Common myeloid progenitor, CD34-positive (primary cell): ENCODE measurements around the gene ZFP14.

ENCODE experiments used
- CTCF ChIA-PET: fragments of 350-600 bp; sonication (Branson Sonifier 250); formaldehyde crosslinking; loops from one replicate; lab custom pipeline; 2021; ENCODE audit warnings: antibody characterized with exemption; lab: Charles Lee
- POLR2A ChIA-PET: fragments of 350-600 bp; sonication (Branson Sonifier 250); formaldehyde crosslinking; loops from one replicate; lab custom pipeline; 2021; ENCODE audit warnings: antibody characterized with exemption; lab: Charles Lee
- DNase-seq, 3 donors: peaks; one replicate each; pipeline versions ENCODE4 v3.0.0 to v3.0.0-alpha.2; 2013
- H3K27ac ChIP-seq, 2 experiments: 1 replicate in 1 of 2; 2 replicates in 1 of 2; pipeline ENCODE4 v1.7.0; 2013; ENCODE audit warnings: inconsistent platforms in 2 of 2, low read length in 2 of 2, mild to moderate bottlenecking in 2 of 2, low read depth in 1 of 2, moderate library complexity in 1 of 2; ENCODE audit not compliant: severe bottlenecking in 2 of 2, insufficient read depth in 1 of 2, poor library complexity in 1 of 2
- H3K27me3 ChIP-seq, 5 experiments: replicated peaks in 2 of 5; 1 replicate in 3 of 5; 2 replicates in 2 of 5; pipeline versions ENCODE4 v1.6.1 to v1.7.0; 2013; ENCODE audit warnings: low read length in 4 of 5, mild to moderate bottlenecking in 2 of 5, moderate library complexity in 2 of 5, inconsistent platforms in 1 of 5; ENCODE audit not compliant: insufficient read depth in 5 of 5, control insufficient read depth in 4 of 5
- H3K36me3 ChIP-seq, 4 experiments: 1 replicate in 2 of 4; 2 replicates in 2 of 4; pipeline versions ENCODE4 v1.6.1 to v1.7.0; 2013; ENCODE audit warnings: low read length in 3 of 4, control low read depth in 1 of 4, mild to moderate bottlenecking in 1 of 4; ENCODE audit not compliant: control insufficient read depth in 4 of 4, insufficient read depth in 4 of 4
- H3K4me1 ChIP-seq, 4 experiments: 1 replicate in 3 of 4; 2 replicates in 1 of 4; pipeline versions ENCODE4 v1.6.1 to v1.7.1; 2013; ENCODE audit warnings: low read length in 3 of 4, mild to moderate bottlenecking in 3 of 4, control low read depth in 1 of 4, inconsistent platforms in 1 of 4, moderate library complexity in 1 of 4; ENCODE audit not compliant: control insufficient read depth in 4 of 4, insufficient read depth in 4 of 4; ENCODE audit errors: control extremely low read depth in 1 of 4
- H3K4me3 ChIP-seq, 7 experiments: 1 replicate in 4 of 7; 2 replicates in 3 of 7; pipeline versions ENCODE4 v1.5.1 to v1.7.0; 2013; ENCODE audit warnings: mild to moderate bottlenecking in 7 of 7, low read length in 6 of 7, moderate library complexity in 6 of 7, inconsistent platforms in 2 of 7, low read depth in 2 of 7, control low read depth in 1 of 7; ENCODE audit not compliant: insufficient read depth in 4 of 7, control insufficient read depth in 1 of 7; ENCODE audit errors: extremely low read depth in 1 of 7
- H3K9me3 ChIP-seq, 5 experiments: 1 replicate in 4 of 5; 2 replicates in 1 of 5; pipeline versions ENCODE4 v1.6.1 to v1.7.1; 2013; ENCODE audit warnings: low read length in 4 of 5, mild to moderate bottlenecking in 2 of 5, inconsistent platforms in 1 of 5, low read depth in 1 of 5, moderate library complexity in 1 of 5; ENCODE audit not compliant: control insufficient read depth in 4 of 5, insufficient read depth in 2 of 5; ENCODE audit errors: control extremely low read depth in 1 of 5
- WGBS: methylation state at CpG from one replicate; pipeline ENCODE4 v1.1.5; 2013; ENCODE audit not compliant: insufficient coverage; 5-methylcytosine and 5-hydroxymethylcytosine counted together

ZFP14 gene

GRCh38 chr19:36379510-36379819 lies 464 bp upstream of the ZFP14 start:
- peaks cover 2 to 15% (median 6%) of the 10 kb centered on the region in 5 experiments for H3K9me3 ChIP-seq
- H3K27ac ChIP-seq: peak overlapping the region in 1 of 2 experiments; percentile 91
- no peak for DNase-seq
- peaks cover 5 to 15% (median 10%) of the 10 kb centered on the region in 4 experiments for H3K4me1 ChIP-seq
- ChIA-PET POLR2A (no interaction called here), CTCF (no interaction called here)
- peak overlapping the region; percentile 75 to 98 (median 95) for H3K4me3 ChIP-seq
- H3K36me3 ChIP-seq: peaks cover 2 to 7% (median 5%) of the 10 kb centered on the region in 4 experiments
- 87% methylated on average over 3 of the region's 10 CpGs for WGBS
- no peaks in the 10 kb centered on the region for H3K27me3 ChIP-seq

GRCh38 chr19:36377541-36378178 lies 1.3 kb downstream of the ZFP14 start:
- 94% methylated on average over 6 of the region's 10 CpGs for WGBS
- Histone ChIP-seq H3K4me1 (peaks cover 5 to 15% (median 10%) of the 10 kb centered on the region in 4 experiments), H3K27ac (peak overlapping the region in 1 of 2 experiments; percentile 91), H3K9me3 (peaks cover 2 to 21% (median 6%) of the 10 kb centered on the region in 5 experiments), H3K27me3 (no peaks in the 10 kb centered on the region), H3K4me3 (peak overlapping the region in 6 of 7 experiments; percentile 75 to 98 (median 95)), H3K36me3 (peaks cover 4 to 10% (median 6%) of the 10 kb centered on the region in 4 experiments)
- POLR2A ChIA-PET: no interaction called here
- CTCF ChIA-PET: interaction anchor here (0.6 to 0.7 kb wide), 2 partner anchors 19 to 304 kb away, joined by 3 to 5 read pairs; no protein-coding TSS in a partner anchor
- DNase-seq: no peak

GRCh38 chr19:36373638-36374156 lies 5.3 kb downstream of the ZFP14 start:
- CTCF ChIA-PET: no interaction called here

DNA sequence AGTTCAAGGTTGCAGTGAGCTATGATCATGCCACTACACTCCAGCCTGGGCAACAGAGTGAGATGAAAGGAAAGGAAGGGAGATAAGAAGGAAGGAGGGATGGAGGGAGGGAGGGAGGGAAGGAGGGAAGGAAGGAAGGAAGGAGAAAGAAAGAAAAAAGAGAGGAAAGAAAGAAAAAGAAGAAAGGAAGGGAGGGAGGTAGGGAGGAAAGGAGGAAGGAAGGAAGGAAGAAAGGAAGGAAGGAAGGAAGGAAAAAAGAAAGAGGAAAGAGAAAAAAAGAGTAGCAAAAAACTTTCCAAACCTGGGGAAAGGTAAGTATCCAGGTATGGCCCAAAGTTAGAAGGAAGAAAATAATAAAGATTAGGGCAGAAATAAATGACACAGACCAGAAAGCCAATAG lies 7.1 kb downstream of the ZFP14 start:
- Histone ChIP-seq H3K36me3 (peaks cover 7 to 44% (median 21%) of the 10 kb centered on the region in 4 experiments), H3K4me3 (no peak overlapping the region), H3K4me1 (no peaks in the 10 kb centered on the region), H3K27ac (no peak overlapping the region), H3K27me3 (no peaks in the 10 kb centered on the region), H3K9me3 (peaks cover 8 to 64% (median 37%) of the 10 kb centered on the region in 5 experiments)
- DNase-seq: no peak
- ChIA-PET POLR2A (no interaction called here), CTCF (no interaction called here)

More at GRCh38 chr19:36373638-36374156, 5.3 kb downstream of the ZFP14 start:
- WGBS: 100% methylated on average over 4 of the region's 5 CpGs
- Histone ChIP-seq H3K9me3 (peaks cover 8 to 49% (median 20%) of the 10 kb centered on the region in 5 experiments), H3K4me1 (peaks cover 5 to 11% (median 8%) of the 10 kb centered on the region in 4 experiments), H3K4me3 (no peak overlapping the region), H3K27me3 (no peaks in the 10 kb centered on the region), H3K27ac (no peak overlapping the region), H3K36me3 (peaks cover 5 to 27% (median 14%) of the 10 kb centered on the region in 4 experiments)
- POLR2A ChIA-PET: interaction anchor here (0.6 kb wide), 1 partner anchor 870 kb away, joined by 4 read pairs; no protein-coding TSS in a partner anchor
- no peak for DNase-seq

- 81% methylated on average over 6 of the region's 6 CpGs for WGBS
- Histone ChIP-seq H3K27ac (no peak overlapping the region), H3K36me3 (peaks cover 45 to 89% (median 57%) of the 10 kb centered on the region in 4 experiments), H3K27me3 (no peaks in the 10 kb centered on the region), H3K9me3 (peaks cover 9 to 82% (median 55%) of the 10 kb centered on the region in 5 experiments), H3K4me3 (no peak overlapping the region), H3K4me1 (no peaks in the 10 kb centered on the region)
- no peak for DNase-seq
- ChIA-PET CTCF (no interaction called here), POLR2A (no interaction called here)
These were observed 15.2 kb downstream of the ZFP14 start for GRCh38 chr19:36363845-36364244.

GRCh38 chr19:36340786-36341372 lies 38.1 kb downstream of the ZFP14 start:
- Histone ChIP-seq H3K36me3 (peaks cover 19 to 81% (median 22%) of the 10 kb centered on the region in 4 experiments), H3K4me1 (no peaks in the 10 kb centered on the region), H3K27ac (no peak overlapping the region), H3K27me3 (no peaks in the 10 kb centered on the region), H3K4me3 (peak overlapping the region in 2 of 7 experiments; percentile 2 to 34), H3K9me3 (peaks cover 31 to 86% (median 48%) of the 10 kb centered on the region in 5 experiments)
- WGBS: 97% methylated on average over 9 of the region's 10 CpGs
- POLR2A ChIA-PET: no interaction called here
- DNase-seq: no peak
- CTCF ChIA-PET: no interaction called here
